Measurements from ENCODE around the gene SRSF6. TPM values are rescaled to one million over a fixed set of nuclear protein-coding genes. Genes with fewer than 3 reads are reported as not detected.
A peak's percentile ranks its signal among the peaks of the same experiment; 100 is the strongest.

Gene SRSF6
- 49.5 and 51.0 TPM in 2 replicates for total RNA-seq (2013; cell fraction: nucleolus; rRNA removed)
- total RNA-seq (2014; rRNA removed) (57.2 and 62.9 TPM in 2 replicates), total RNA-seq (2014; rRNA removed; fragmentation: Illumina TruSeq; extraction: Trizol) (75.9 and 79.8 TPM in 2 replicates), total RNA-seq (2021) (158 and 163 TPM in 2 replicates), polyA plus RNA-seq (2011; rRNA removed) (118 and 143 TPM in 2 replicates), polyA plus RNA-seq (2014; fragmentation: Illumina TruSeq; extraction: Trizol) (134 and 158 TPM in 2 replicates), polyA plus RNA-seq (2014; fragmentation: Nextera tagmentation; extraction: Ambion mirVana) (100 to 1,000 TPM; 100 to 191 TPM), polyA plus RNA-seq (2014; rRNA removed) (86.1 and 94.4 TPM in 2 replicates), polyA plus RNA-seq (2016; fragmentation: Nextera tagmentation; extraction: Ambion mirVana) (100 to 1,000 TPM in 1 of 2 experiments, 10 to 100 TPM in 1; 99.7 to 116 TPM), polyA minus RNA-seq (2011; rRNA and poly(A)+ RNA removed) (96.1 and 116 TPM in 2 replicates), Bru-seq, nascent RNA (percentile 100 among the genes with signal in this experiment), BruChase-seq, experiment 1, labeled RNA remaining after a 6-hour chase (percentile 100 among the genes with signal in this experiment), BruChase-seq, experiment 2, labeled RNA remaining after a 2-hour chase (percentile 100 among the genes with signal in this experiment)
- 79.7 TPM for polyA plus RNA-seq (2011; ENCODE audit: low read depth)
- 60.9 and 73.4 TPM in 2 replicates for polyA plus RNA-seq (2011; cell fraction: cytosol; rRNA removed)
- 196 and 197 TPM in 2 replicates for polyA plus RNA-seq (2011; cell fraction: nucleus; rRNA removed)
- polyA plus RNA-seq (2012): 90.4 and 131 TPM in 2 replicates
- 39.7 and 56.2 TPM in 2 replicates for polyA minus RNA-seq (2011; cell fraction: cytosol; rRNA and poly(A)+ RNA removed)
- polyA minus RNA-seq (2011; cell fraction: nucleus; rRNA and poly(A)+ RNA removed): 43.4 and 54.9 TPM in 2 replicates
- long read RNA-seq, experiment 1, full-length matches to known transcripts: 30 of 207 reads
- long read RNA-seq, experiment 1, partial matches to known transcripts: 0 of 207 reads
- long read RNA-seq, experiment 1, other reads (novel, unspliced or antisense): 177 of 207 reads
- long read RNA-seq, experiment 2, full-length matches to known transcripts: 26 of 40 reads
- long read RNA-seq, experiment 2, partial matches to known transcripts: 1 of 40 reads
- long read RNA-seq, experiment 2, other reads (novel, unspliced or antisense): 13 of 40 reads

DNA sequence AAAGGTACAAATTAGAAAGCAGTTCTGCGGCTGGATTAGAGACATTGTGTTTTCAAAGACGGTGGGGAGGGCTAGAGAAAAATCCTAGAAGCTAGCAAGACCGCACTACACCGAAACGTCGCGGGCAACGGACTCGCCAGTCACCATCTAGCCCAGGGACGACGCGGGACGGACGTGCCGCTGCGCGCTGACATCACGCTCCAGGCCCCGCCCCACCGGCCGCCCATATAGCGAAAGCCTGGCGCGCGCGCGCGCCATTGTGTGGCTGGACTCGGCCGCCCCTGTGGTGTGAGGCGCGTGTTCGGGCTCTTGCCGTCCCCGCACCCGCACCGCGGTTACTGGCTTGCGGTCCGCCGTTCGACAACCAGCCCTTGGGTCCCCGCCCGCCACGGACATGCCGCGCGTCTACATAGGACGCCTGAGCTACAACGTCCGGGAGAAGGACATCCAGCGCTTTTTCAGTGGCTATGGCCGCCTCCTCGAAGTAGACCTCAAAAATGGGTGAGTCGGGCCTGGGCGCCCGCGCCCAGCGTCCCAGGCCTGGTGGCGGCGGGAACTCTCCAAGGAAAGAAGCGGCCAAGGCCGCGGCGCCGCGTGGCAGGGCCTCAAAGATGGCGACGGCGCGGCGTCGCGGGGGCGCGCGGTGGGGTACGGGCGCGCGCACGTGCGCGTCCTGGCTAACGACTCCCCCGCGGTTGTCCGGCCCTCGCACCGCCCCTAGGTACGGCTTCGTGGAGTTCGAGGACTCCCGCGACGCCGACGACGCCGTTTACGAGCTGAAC lies at the start of gene SRSF6:
Gene SRSF6 (plus strand): TSS at position 257 of the 782 bp plus-strand sequence. CDS start 138 bp downstream, at position 395.
- peak within 1 kb of the TSS; percentile 99 for H3K27ac ChIP-seq (ENCODE audit: control insufficient read depth, insufficient read depth)
- H3K79me2 ChIP-seq (ENCODE audit: control insufficient read depth, insufficient read depth, low read length): peaks cover 29% of the 10 kb centered on the region
- H3K4me3 ChIP-seq: peak within 1 kb of the TSS; percentile 71
- whole genome bisulfite sequencing (ENCODE audit: insufficient coverage, insufficient replicate concordance, low lambda C conversion rate, missing lambda C conversion rate): under 1% methylated on average over 95 of the region's 101 CpGs
- ChIA-PET POLR2A (interaction anchor here (0.6 to 1.7 kb wide), 11 partner anchors 8 to 459 kb away, joined by 3 to 7 read pairs (median 4); partner anchors contain the start of gene IFT52), CTCF (interaction anchor here (0.7 to 2.4 kb wide), 9 partner anchors 8 to 732 kb away, joined by 3 to 8 read pairs (median 4); no protein-coding TSS in a partner anchor), SMC1A (ENCODE audit: uncharacterized antibody, unreplicated experiment) (interaction anchor here (0.7 to 1.6 kb wide), 6 partner anchors 9 to 290 kb away, joined by 3 to 5 read pairs (median 3); no protein-coding TSS in a partner anchor), RAD21 (ENCODE audit: unreplicated experiment) (interaction anchor here (1.0 to 2.3 kb wide), 8 partner anchors 9 to 623 kb away, joined by 3 to 8 read pairs (median 4); no protein-coding TSS in a partner anchor)
- H3K9ac ChIP-seq (ENCODE audit: control insufficient read depth, insufficient read depth, low read length): peak within 1 kb of the TSS; percentile 100
- DNase-seq (ENCODE audit: low read depth, low spot score): peak; percentile 32
- peak within 1 kb of the TSS; percentile 97 for H2AFZ ChIP-seq (ENCODE audit: control insufficient read depth, low read depth, low read length)
- intact Hi-C loops (cut with micrococcal nuclease; ENCODE audit: unreplicated experiment) (loop anchor here (2.0 to 5.0 kb wide), 3 partner anchors 54 to 751 kb away; no protein-coding TSS in a partner anchor), in situ Hi-C loops (cut with MboI) (no loop called here)
- ATAC-seq: peak; percentile 91
- BruUV-seq (replicated peaks): no TSS peak
- FAIRE-seq: no peak
- H3K4me2 ChIP-seq (ENCODE audit: control insufficient read depth, insufficient read depth): peak within 1 kb of the TSS; percentile 97
- H3K9me3 ChIP-seq (replicated peaks; ENCODE audit: control insufficient read depth, insufficient read depth, low read length): no peaks in the 10 kb centered on the region; the same call in 2 of the 3 replicates
- H4K20me1 ChIP-seq (ENCODE audit: control insufficient read depth, insufficient read depth): peaks cover 5% of the 10 kb centered on the region
- H3K27me3 ChIP-seq (replicated peaks in 1 of 2; ENCODE audit: control insufficient read depth in 2 of 2, insufficient read depth in 2 of 2, low read length in 1 of 2): no peaks in the 10 kb centered on the region
- peaks cover 0 to 22% of the 10 kb centered on the region in 2 experiments; a peak in 2 of 4 replicates for H3K36me3 ChIP-seq (ENCODE audit: control insufficient read depth in 2 of 2, insufficient read depth in 2 of 2, low read length in 1 of 2)
- peaks cover 3% of the 10 kb centered on the region; the same call in 1 of the 2 replicates for H3K4me1 ChIP-seq (ENCODE audit: control insufficient read depth, insufficient read depth, low read length)
- TF ChIP-seq PAX5 (IDR thresholded peaks at IDR 0.05; ENCODE audit: borderline replicate concordance, low read depth, low read length): no peak
- TF ChIP-seq, protein P1, sequence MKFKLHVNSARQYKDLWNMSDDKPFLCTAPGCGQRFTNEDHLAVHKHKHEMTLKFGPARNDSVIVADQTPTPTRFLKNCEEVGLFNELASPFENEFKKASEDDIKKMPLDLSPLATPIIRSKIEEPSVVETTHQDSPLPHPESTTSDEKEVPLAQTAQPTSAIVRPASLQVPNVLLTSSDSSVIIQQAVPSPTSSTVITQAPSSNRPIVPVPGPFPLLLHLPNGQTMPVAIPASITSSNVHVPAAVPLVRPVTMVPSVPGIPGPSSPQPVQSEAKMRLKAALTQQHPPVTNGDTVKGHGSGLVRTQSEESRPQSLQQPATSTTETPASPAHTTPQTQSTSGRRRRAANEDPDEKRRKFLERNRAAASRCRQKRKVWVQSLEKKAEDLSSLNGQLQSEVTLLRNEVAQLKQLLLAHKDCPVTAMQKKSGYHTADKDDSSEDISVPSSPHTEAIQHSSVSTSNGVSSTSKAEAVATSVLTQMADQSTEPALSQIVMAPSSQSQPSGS (IDR thresholded peaks at IDR 0.05; ENCODE audit: low read length): peak; percentile 43; the same call in 1 of the 2 replicates
- TF ChIP-seq NFYA (IDR thresholded peaks at IDR 0.05; ENCODE audit: borderline replicate concordance, low read depth, low read length): no peak
- peak; percentile 32 to 84; a peak in 1 of 3 replicates for TF ChIP-seq EGR1 (IDR thresholded peaks at IDR 0.05; ENCODE audit: borderline replicate concordance in 1 of 2, low read depth in 2 of 2, low read length in 2 of 2)
- peak; percentile 39; the same call in 1 of the 2 replicates for TF ChIP-seq TCF12 (IDR thresholded peaks at IDR 0.05; ENCODE audit: low read depth, low read length)
- TF ChIP-seq SIX5 (IDR thresholded peaks at IDR 0.05; ENCODE audit: low read depth, low read length, severe bottlenecking): peak; percentile 18
- TF ChIP-seq HCFC1 (IDR thresholded peaks at IDR 0.05; ENCODE audit: low read length): peak; percentile 56
- no peak for TF ChIP-seq BCL3 (IDR thresholded peaks at IDR 0.05; ENCODE audit: borderline replicate concordance, insufficient read depth, low read depth, low read length, poor library complexity, severe bottlenecking)
- TF ChIP-seq HDAC2 (IDR thresholded peaks at IDR 0.05): no peak
- TF ChIP-seq CEBPZ (IDR thresholded peaks at IDR 0.05; ENCODE audit: low read depth, low read length): no peak
- no peak for TF ChIP-seq IRF4 (IDR thresholded peaks at IDR 0.05; ENCODE audit: low read depth, low read length)
